NT2/D1 (cell line): Measurements from ENCODE around the gene DOC2B.

ENCODE experiments used
- SUZ12 ChIP-seq: IDR thresholded peaks from 2 replicates; pipeline ENCODE4 v1.6.1; 2011; ENCODE audit not compliant: insufficient read length, insufficient read depth; ENCODE audit errors: extremely low read depth
- YY1 ChIP-seq: IDR thresholded peaks from 2 replicates; pipeline ENCODE4 v1.6.1; 2011; ENCODE audit not compliant: insufficient read length, insufficient read depth
- ZNF274 ChIP-seq: IDR thresholded peaks from 2 replicates; pipeline ENCODE4 v1.6.1; 2011; ENCODE audit warnings: mild to moderate bottlenecking, low read depth, low read length

- TF ChIP-seq SUZ12 = no peak
- TF ChIP-seq YY1 = no peak
- no peak for TF ChIP-seq ZNF274
These were observed 33.5 kb upstream of the DOC2B start for GRCh38 chr17:214881-215331.
